ENCODE data around the gene CTNNA2. TPM values are rescaled to one million over a fixed set of nuclear protein-coding genes. Genes with fewer than 3 reads are reported as not detected.

CTNNA2 gene
- total and polyA plus RNA-seq, 12 donors = 0.09 to 0.57 (median 0.15) TPM; not detected in 9

- H3K4me3 ChIP-seq = no peak overlapping the region
- H3K9me3 ChIP-seq = no peaks in the 10 kb centered on the region
- WGBS, 2 donors = 74 to 95% methylated on average over 1 of the region's 1 CpG
- TF ChIP-seq, protein P1, sequence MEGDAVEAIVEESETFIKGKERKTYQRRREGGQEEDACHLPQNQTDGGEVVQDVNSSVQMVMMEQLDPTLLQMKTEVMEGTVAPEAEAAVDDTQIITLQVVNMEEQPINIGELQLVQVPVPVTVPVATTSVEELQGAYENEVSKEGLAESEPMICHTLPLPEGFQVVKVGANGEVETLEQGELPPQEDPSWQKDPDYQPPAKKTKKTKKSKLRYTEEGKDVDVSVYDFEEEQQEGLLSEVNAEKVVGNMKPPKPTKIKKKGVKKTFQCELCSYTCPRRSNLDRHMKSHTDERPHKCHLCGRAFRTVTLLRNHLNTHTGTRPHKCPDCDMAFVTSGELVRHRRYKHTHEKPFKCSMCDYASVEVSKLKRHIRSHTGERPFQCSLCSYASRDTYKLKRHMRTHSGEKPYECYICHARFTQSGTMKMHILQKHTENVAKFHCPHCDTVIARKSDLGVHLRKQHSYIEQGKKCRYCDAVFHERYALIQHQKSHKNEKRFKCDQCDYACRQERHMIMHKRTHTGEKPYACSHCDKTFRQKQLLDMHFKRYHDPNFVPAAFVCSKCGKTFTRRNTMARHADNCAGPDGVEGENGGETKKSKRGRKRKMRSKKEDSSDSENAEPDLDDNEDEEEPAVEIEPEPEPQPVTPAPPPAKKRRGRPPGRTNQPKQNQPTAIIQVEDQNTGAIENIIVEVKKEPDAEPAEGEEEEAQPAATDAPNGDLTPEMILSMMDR (IDR thresholded peaks at IDR 0.05) = no peak
- intact Hi-C loops (cut with DNase I) = no loop called here
- H3K36me3 ChIP-seq = no peaks in the 10 kb centered on the region
- DNase-seq = no peak
- H3K4me1 ChIP-seq = peaks cover 0 to 23% (median 18%) of the 10 kb centered on the region in 9 donors
- no peak for ATAC-seq
- H3K27ac ChIP-seq = no peak overlapping the region
- H3K27me3 ChIP-seq = peaks cover 21 to 72% (median 57%) of the 10 kb centered on the region in 7 donors
These were observed 787.5 kb downstream of the CTNNA2 start for GRCh38 chr2:80300346-80300745.

DNA sequence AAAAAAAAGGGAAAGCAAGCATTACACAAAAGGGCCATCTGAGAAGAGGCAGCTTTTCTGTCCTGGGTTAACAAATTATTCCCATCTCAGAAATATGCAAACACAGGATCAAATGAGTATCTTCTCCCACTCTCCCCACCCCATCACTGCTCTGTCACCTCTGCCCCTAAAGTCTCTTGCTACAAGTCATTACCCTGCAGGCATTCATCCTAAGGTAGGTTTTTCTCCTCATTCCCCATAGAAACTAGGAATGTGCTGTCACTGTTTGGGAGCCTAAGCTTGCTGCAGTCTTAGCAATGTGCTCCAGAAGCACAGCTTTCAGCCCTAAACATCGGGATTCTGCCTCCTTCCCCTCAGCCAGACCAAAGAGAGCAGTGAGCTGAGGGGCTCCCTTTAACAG, 788.1 kb downstream of the CTNNA2 start:
- no peaks in the 10 kb centered on the region for H3K9me3 ChIP-seq
- no peak overlapping the region for H3K4me3 ChIP-seq
- DNase-seq = no peak
- H3K27me3 ChIP-seq = peaks cover 21 to 78% (median 63%) of the 10 kb centered on the region in 7 donors
- 50 to 52% methylated on average over 1 of the region's 1 CpG for WGBS, 2 donors
- H3K27ac ChIP-seq = no peak overlapping the region
- no peak for ATAC-seq
- no peaks in the 10 kb centered on the region for H3K36me3 ChIP-seq
- peaks cover 0 to 23% (median 18%) of the 10 kb centered on the region in 9 donors for H3K4me1 ChIP-seq
- intact Hi-C loops (cut with DNase I) = no loop called here
- TF ChIP-seq, protein P1 (IDR thresholded peaks at IDR 0.05) = no peak

GRCh38 chr2:80302001-80302313, 789.1 kb downstream of the CTNNA2 start:
- no peak for ATAC-seq
- peak overlapping the region in 3 of 10 donors; percentile 49 to 54 (median 51) for H3K4me3 ChIP-seq
- H3K27me3 ChIP-seq = peaks cover 21 to 88% (median 64%) of the 10 kb centered on the region in 7 donors
- H3K27ac ChIP-seq = no peak overlapping the region
- WGBS, 2 donors = 47 to 65% methylated on average over 12 of the region's 12 CpGs
- TF ChIP-seq, protein P1 (IDR thresholded peaks at IDR 0.05) = no peak
- no peaks in the 10 kb centered on the region for H3K9me3 ChIP-seq
- intact Hi-C loops (cut with DNase I) = no loop called here
- no peak for DNase-seq
- no peaks in the 10 kb centered on the region for H3K36me3 ChIP-seq
- H3K4me1 ChIP-seq = peaks cover 0 to 23% (median 18%) of the 10 kb centered on the region in 9 donors

GRCh38 chr2:80302314-80303005, 789.6 kb downstream of the CTNNA2 start:
- Histone ChIP-seq H3K27ac (no peak overlapping the region), H3K4me3 (peak overlapping the region in 4 of 10 donors; percentile 49 to 54 (median 50)), H3K27me3 (peaks cover 21 to 84% (median 64%) of the 10 kb centered on the region in 7 donors), H3K9me3 (no peaks in the 10 kb centered on the region), H3K4me1 (peaks cover 0 to 23% (median 18%) of the 10 kb centered on the region in 9 donors), H3K36me3 (no peaks in the 10 kb centered on the region)
- 10 to 14% methylated on average over 50 of the region's 50 CpGs for WGBS, 2 donors
- intact Hi-C loops (cut with DNase I) = no loop called here
- TF ChIP-seq, protein P1 (IDR thresholded peaks at IDR 0.05) = no peak
- peak in 1 of 8 donors; percentile 62 for ATAC-seq
- DNase-seq = no peak

Measured in heart right ventricle (tissue), 16 donors.